ENCODE data around the gene PLEKHH3.
A peak's percentile ranks its signal among the peaks of the same experiment; 100 is the strongest.

Gene PLEKHH3

DNA sequence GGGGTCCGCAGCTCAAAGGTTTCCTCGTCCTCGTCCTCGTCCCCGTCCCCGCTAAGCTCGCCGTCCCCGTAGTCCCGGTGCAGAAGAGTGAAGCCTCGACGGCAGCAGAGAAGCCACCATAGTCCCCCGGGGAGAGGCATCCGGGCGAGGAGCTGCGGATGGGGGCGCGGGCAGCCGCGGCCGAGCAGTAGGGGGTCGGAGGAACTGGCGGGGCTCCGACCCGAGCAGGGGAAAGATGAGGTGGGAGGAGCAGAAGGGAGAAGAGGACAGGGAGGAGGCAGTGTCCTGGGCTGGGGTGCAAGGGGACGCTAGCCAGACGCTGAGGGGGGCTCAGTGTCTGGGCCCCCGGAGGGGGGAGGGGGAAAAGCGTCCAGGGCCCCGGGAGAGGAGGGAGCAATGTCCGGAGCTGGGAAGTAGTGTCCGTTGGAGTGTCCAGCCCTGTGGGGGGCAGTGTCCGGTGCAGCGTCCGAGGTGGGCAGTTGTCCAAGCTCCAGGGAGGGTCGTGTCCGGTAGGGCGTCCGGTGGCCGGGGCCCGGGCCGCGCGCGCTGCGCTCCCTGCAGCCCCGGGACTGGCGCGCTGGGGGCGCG lies at the start of gene PLEKHH3:
Gene PLEKHH3, minus strand, starts transcription at position 571 of the 588 bp plus-strand sequence. Its CDS starts 431 bp downstream, at position 140.
- DNase-seq: peak; percentile 43

- DNase-seq: no peak
These were observed 48.3 kb upstream of the PLEKHH3 start for GRCh38 chr17:42725143-42725542.

- no peak for DNase-seq
These were observed 46.8 kb upstream of the PLEKHH3 start for GRCh38 chr17:42723636-42724035.

- DNase-seq: no peak
These were observed 44.3 kb upstream of the PLEKHH3 start for GRCh38 chr17:42720996-42721583.

- DNase-seq: no peak
These were observed 32.8 kb upstream of the PLEKHH3 start for GRCh38 chr17:42709561-42709960.

DNA sequence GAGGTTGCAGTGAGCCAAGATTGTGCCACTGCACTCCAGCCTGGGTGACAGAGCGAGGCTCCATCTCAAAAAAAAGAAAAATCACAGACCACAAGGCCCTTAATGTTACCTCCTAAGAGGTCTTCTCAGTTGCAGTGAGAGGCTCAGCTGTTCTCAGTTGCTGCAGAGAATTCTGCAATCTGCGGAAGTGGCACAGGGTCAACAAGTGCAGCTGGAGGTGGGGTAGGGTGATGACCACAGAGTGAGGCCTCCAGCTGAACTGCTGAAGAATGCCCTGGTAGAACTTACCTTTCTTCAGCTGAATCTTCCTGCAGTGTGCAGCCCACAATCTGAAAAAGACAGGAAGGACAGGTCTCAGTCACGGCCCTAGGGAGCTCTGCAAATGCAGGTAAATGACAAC lies 31.8 kb upstream of the PLEKHH3 start:
- DNase-seq: no peak

DNA sequence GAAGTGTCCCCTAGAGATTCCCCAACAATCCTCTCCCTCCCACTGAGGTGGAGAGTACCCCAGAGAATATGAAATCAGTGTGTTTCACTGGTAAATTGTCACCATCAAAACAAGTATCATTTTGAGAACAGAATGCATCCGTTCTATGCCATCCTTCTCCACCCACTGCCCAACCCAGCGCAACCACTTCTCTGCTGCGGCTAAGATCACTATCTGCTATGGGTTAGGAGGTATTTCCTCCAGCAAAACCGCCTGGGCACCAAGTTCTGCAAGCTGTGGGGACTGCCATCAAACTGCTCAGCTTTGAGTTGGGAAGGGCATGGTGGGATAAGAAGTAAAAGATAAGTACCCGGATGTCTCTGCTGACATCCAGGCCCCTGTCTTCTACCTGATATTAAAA lies 29.9 kb upstream of the PLEKHH3 start:
- peak; percentile 79 for DNase-seq

GRCh38 chr17:42704837-42705494 lies 28.2 kb upstream of the PLEKHH3 start:
- peak; percentile 54 for DNase-seq

GRCh38 chr17:42704490-42704836 lies 27.7 kb upstream of the PLEKHH3 start:
- DNase-seq: no peak

DNA sequence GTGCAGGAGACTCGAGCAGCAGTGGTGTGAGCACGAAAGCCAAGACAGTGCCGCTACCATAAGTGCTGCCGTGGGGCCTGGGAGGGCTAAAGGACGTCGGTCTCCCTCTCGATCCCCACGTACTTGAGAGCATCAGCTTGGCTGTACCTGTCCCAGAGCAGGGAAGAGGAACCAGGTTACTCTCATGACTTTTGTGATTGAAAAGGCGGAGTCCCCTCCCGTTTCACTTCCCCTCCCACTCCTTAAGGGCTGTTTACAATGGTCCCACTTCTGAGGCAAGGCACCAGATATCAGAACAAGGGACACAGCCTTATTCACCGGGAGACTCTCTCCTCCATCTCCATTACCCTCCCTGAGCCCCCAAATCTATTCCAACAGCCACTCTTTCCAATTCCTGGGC lies 25.7 kb upstream of the PLEKHH3 start:
- no peak for DNase-seq

DNA sequence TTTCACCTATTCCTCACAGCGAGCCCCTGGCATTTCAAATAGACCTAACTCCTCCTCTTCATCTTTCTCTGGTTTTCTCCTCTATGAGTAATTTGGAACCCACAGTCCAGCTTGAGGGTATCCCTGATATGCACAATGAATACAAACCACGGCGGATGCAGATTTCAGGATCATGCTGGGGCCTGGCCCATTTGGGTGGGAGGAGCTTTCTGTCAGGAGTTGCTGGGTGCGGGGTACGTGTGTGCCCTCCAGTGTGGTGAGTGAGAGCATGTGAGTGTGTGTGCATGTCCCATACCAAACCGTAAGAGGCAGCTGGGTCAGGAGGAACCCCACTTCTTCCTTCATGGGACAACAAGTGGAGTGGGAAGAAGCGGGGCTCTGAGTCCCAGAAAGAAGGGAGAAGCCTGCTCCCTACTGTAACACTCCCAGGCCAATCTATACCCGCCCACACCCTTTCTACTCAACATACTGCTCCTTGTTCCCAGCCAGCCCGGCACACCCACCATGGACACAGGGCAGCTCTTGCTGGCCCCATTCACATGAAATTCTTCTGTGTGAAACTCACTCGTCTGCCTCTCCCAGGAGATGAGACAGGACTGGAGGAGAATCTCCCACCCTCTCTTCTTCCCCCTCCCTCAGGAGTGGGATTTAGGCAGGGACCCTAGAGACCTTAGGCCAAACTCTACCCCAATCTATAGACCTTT lies 23.9 kb upstream of the PLEKHH3 start:
- no peak for DNase-seq

- DNase-seq: no peak
These were observed 22.6 kb upstream of the PLEKHH3 start for GRCh38 chr17:42699415-42699740.

DNA sequence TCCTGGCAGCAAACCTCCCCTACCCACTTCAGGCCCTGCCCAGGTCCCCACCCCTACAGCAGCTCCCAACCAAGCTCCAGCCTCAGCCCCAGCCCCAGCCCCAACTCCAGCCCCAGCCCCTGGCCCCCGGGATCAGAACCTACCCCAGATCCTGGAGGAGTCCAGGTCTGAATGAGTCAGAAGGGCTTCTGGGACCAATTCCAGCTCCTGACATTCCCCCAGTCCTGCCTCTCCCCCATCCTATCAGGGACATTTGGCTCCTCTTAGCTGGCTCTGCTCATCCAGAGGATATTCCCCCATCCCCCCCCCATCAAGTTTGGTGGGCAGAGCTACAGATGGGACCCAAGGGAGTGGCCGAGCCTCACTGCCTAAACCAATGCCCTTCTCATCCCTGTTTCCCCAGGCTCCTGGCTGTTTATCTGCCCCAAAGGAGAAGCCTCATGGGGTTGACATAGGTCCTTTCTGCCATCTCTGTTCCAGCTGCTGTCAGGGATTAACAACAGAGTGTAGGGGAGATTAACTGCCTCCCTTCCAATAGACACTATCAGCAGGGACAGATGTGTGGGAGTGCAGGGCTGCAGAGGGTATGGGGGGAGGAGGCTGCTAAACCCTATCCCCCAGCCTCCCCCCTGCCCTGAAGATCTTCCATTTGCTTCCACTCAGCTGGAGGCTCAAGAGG lies 22.1 kb upstream of the PLEKHH3 start:
- DNase-seq: no peak

- DNase-seq: no peak
These were observed 20.5 kb upstream of the PLEKHH3 start for GRCh38 chr17:42697108-42697811.

DNA sequence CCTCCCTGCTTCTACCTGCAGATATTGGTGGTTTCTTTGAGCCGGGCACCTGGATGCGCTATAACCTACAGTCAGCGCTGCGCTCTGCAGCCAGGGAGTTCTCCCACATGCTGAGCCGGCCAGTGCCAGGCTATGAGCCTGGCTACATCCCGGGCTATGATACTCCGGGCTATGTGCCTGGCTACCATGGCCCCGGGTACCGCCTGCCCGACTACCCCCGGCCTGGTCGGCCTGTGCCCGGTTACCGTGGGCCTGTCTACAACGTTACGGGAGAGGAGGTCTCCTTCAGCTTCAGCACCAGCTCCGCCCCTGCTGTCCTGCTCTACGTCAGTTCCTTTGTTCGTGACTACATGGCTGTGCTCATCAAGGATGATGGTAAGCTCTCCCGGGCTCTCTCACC lies 18.7 kb upstream of the PLEKHH3 start:
- no peak for DNase-seq

- no peak for DNase-seq
These were observed 17.7 kb upstream of the PLEKHH3 start for GRCh38 chr17:42694524-42694923.

GRCh38 chr17:42692489-42692888 lies 15.7 kb upstream of the PLEKHH3 start:
- no peak for DNase-seq

GRCh38 chr17:42691021-42691545 lies 14.3 kb upstream of the PLEKHH3 start:
- no peak for DNase-seq

DNA sequence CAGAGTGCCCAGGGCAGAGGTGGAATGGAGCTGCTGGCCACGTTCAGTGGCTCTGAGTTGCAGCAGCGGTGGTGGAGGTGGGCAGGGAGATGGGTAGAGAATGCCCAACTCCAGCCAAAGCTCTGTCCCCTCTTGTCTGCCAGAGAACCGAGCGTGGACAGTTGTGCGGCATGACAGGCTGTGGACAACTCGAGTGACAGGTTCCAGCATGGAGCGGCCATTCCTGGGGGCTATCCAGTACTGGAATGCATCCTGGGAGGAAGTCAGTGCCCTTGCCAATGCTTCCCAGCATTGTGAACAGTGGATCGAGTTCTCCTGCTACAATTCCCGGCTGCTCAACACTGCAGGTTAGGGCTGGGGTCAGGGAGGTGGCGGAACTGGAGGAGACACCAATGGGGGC lies 13.8 kb upstream of the PLEKHH3 start:
- no peak for DNase-seq

GRCh38 chr17:42687707-42688320 lies 11.0 kb upstream of the PLEKHH3 start:
- no peak for DNase-seq

DNA sequence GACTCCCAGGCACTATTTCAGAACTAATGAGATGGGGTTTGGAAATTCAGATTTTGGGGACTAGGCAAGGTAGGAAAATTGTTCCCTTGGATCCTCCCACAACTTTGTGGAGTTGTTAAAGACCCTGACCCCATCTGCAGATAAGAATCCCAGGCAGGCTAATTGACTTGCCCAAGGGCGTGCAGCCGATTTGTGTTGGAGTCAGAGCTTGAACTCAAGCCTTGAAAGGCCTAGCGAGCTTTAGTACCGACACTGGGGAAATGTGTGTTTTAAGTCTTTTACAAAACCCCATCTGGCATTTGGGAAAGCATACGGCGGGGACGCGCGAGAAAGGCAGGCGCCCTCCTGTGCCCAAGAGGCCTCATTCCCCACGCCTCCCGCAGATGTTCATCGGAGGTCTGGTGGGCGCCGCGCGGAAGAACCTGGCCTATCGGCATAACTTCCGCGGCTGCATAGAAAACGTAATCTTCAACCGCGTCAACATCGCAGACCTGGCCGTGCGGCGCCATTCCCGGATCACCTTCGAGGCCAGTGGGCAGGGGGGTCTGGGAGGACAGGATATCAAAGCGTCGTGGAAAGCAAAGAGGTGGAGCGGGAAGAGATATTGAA lies 9.8 kb upstream of the PLEKHH3 start:
- DNase-seq: no peak

GRCh38 chr17:42685831-42686230 lies 9.0 kb upstream of the PLEKHH3 start:
- no peak for DNase-seq
